Erythroblast (primary cell): ENCODE measurements around the gene TM7SF3.

Experiments used
- GATA1 ChIP-seq: IDR thresholded peaks from 2 replicates; pipeline ENCODE4 v1.6.1; 2011; ENCODE audit warnings: low read depth, mild to moderate bottlenecking, control low read depth, low read length, moderate library complexity
- POLR2A ChIP-seq: IDR thresholded peaks from 2 replicates; pipeline ENCODE4 v1.6.1; 2011; ENCODE audit warnings: mild to moderate bottlenecking, low read length

- TF ChIP-seq POLR2A (no peak), GATA1 (no peak)
Measured at GRCh38 chr12:27031531-27031930, 17.3 kb upstream of the TM7SF3 start.
